Ishikawa (cell line): ENCODE results near the gene PHF20.

Experiments used
- CEBPB ChIP-seq: IDR thresholded peaks from 2 replicates; pipeline ENCODE4 v1.6.1; 2012
- CREB1 ChIP-seq: IDR thresholded peaks from 2 replicates; pipeline ENCODE4 v1.6.1; 2012; ENCODE audit warnings: low read depth
- FOXM1 ChIP-seq: IDR thresholded peaks from 2 replicates; pipeline ENCODE4 v1.6.1; 2012; ENCODE audit warnings: low read depth, borderline replicate concordance
- NFIC ChIP-seq: IDR thresholded peaks from 2 replicates; pipeline ENCODE4 v1.6.1; 2012
- RAD21 ChIP-seq: IDR thresholded peaks from 2 replicates; pipeline ENCODE4 v1.6.1; 2012; ENCODE audit warnings: low read depth
- REST ChIP-seq: IDR thresholded peaks from 2 replicates; pipeline ENCODE4 v1.6.1; 2012; ENCODE audit warnings: low read depth, mild to moderate bottlenecking
- TAF1 ChIP-seq: IDR thresholded peaks from 2 replicates; pipeline ENCODE4 v1.6.1; 2012; ENCODE audit warnings: low read depth, mild to moderate bottlenecking
- TEAD4 ChIP-seq: IDR thresholded peaks from 2 replicates; pipeline ENCODE4 v1.6.1; 2012
- USF1 ChIP-seq: IDR thresholded peaks from 2 replicates; pipeline ENCODE4 v1.6.1; 2012
- YY1 ChIP-seq: IDR thresholded peaks from 2 replicates; pipeline ENCODE4 v1.6.1; 2012; ENCODE audit warnings: low read depth
- ZBTB7A ChIP-seq: IDR thresholded peaks from 2 replicates; pipeline ENCODE4 v1.6.1; 2012; ENCODE audit warnings: low read depth

DNA sequence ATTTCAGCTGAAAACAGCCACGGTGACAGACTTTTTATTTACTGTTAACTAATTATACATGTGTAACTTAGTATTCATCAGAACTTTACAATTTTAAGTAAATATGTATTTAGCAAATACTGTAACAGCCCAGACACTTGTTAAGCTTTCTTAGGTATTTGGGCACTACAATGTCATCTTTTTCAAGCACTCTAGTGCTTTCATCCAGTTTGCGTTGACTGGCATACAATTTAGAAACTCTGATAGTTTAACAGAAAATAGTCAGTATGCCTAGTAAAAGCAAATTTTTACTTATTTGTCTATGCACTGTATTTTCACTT is 40.4 kb upstream of the PHF20 start:
- TF ChIP-seq RAD21 (no peak), REST (no peak), CREB1 (no peak), USF1 (no peak), ZBTB7A (no peak), NFIC (no peak), FOXM1 (no peak), TEAD4 (no peak), TAF1 (no peak), YY1 (no peak), CEBPB (no peak)
